AG20443 (cell line): Measurements from ENCODE around the gene ABHD8.
"Not testable (repeated sequence)": the region's sequence is repeated elsewhere in the genome, so short reads cannot be mapped to it uniquely, and the experiment has no call there.

ENCODE experiments used
- DNase-seq: peaks from one replicate; pipeline ENCODE4 v3.0.0; 2012; ENCODE audit warnings: low spot score, mixed read lengths

Gene ABHD8

GRCh38 chr19:17296976-17297375 is 6.2 kb downstream of the ABHD8 start:
- DNase-seq, result no peak

DNA sequence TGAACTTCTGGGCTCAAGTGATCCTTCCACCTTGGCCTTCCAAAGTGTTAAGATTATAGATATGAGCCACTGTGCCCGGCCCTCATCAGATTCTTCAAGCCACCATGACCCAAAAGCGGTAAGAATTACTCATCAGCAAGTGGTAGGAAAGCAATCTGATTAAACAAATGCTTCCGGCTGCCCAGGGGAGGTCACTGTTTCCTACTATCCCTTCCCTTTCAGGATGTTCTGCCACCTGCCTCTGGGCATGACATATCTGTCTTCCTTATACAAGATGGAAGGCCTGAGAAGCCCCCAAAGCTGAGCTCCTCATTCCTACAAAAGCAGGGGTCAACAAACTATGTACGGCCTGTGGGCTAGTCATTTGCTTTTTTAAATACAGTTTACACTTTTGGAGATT is 7.0 kb downstream of the ABHD8 start:
- DNase-seq, result no peak

- DNase-seq, result not testable (repeated sequence)
Measured at GRCh38 chr19:17295551-17295950, 7.7 kb downstream of the ABHD8 start.

DNA sequence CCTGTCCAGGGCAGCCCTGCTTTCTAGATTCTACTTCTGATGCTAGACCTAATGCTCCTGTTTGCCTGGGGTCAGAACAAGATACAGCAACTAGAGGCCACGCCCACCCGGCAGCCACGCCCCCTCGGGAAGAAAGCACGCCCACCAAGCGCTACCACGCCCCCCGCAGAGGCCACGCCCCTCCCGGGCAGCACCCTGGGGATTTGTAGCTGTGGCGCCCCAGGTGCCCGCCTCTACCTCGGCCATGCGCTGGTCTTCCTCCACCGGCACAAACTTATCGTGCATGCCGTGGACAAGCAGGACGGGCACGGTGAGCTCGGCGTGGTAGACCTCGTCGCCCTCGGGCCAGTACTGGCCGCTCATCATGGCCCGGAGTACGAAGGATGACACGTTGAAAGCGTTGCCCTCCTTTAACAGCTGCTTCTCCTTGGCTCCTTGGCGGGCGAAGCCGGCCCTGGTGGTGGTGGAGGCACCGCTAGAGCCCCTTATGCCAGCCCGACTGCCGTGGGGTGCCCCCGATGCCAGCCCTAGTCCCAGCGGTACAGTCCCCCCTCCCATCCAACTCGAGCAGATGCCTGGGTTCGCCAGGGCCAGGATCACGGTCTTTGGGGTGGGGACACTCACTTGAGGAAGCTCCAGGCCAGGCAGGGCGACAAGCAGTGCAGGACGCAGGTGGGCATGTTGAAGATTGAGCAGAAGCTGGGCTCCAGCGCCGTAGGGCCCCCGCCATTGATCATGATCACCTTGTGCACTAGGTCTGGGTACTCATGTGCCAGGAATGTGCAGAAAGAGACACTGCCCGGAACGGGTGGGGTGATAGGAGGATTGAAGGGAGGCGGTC is 9.0 kb downstream of the ABHD8 start:
- peak; percentile 62 for DNase-seq

- no peak for DNase-seq
Measured at GRCh38 chr19:17293605-17294004, 9.6 kb downstream of the ABHD8 start.

GRCh38 chr19:17292301-17293074 is 10.7 kb downstream of the ABHD8 start:
- DNase-seq, result peak; percentile 95

DNA sequence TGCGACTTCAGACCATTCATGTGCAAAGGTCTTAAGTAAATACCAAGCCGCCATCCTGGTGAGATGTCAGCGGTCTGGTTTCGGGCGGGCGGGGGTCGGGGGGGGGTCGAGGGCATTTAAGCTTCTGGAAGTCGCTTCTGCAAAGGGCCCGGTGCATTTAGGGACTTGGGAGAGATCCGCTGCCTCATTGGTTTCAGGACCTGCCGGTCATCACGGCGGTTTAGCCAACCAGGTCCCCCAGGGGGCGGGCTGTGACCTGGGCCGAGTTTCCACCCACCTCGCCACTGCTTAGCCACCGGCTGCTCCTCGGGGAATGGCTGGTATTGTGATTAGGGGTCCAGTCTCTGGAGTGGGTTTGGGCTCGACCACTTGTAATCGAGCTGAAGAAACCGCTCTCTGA is 13.7 kb downstream of the ABHD8 start:
- peak; percentile 95 for DNase-seq

DNA sequence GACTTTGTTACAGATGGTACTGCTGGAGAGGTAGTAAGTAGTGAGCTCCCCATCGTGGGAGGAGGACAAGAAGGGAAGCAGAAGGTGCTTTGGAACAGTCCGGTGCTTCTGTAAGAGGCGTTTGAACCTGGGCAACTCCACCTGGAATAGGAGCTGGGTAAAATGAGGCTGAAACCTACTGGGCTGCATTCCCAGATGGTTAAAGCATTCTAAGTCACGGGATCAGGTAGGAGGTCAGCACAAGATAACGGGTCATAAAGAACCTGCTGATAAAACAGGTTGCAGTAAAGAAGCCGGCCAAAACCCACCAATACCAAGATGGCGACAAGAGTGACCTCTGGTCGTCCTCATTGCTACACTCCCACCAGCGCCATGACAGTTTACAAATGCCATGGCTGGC is 16.5 kb downstream of the ABHD8 start:
- no peak for DNase-seq

- DNase-seq, result no peak
Measured at GRCh38 chr19:17286263-17286662, 17.0 kb downstream of the ABHD8 start.

- DNase-seq, result no peak
Measured at GRCh38 chr19:17285415-17286135, 17.6 kb downstream of the ABHD8 start.

DNA sequence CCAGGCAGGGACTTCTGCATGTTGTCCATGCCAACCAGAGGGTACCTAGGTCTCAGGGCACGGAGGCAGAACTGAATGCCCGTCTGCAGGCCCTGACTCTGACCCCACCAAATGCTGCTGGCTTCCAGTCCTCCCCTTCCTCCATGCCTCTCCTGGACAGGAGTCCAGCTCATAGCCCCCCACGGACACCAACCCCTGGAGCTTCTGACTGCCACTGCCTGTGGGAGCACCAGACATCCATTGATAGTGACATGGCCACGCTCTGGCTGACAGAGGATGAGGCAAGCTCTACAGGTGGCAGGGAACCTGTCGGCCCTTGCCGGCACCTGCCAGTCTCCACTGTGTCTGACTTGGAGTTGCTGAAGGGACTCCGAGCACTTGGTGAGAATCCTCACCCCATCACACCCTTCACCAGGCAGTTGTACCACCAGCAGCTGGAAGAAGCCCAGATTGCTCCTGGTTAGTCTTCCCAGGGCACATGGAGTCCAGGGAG is 19.7 kb downstream of the ABHD8 start:
- no peak for DNase-seq

DNA sequence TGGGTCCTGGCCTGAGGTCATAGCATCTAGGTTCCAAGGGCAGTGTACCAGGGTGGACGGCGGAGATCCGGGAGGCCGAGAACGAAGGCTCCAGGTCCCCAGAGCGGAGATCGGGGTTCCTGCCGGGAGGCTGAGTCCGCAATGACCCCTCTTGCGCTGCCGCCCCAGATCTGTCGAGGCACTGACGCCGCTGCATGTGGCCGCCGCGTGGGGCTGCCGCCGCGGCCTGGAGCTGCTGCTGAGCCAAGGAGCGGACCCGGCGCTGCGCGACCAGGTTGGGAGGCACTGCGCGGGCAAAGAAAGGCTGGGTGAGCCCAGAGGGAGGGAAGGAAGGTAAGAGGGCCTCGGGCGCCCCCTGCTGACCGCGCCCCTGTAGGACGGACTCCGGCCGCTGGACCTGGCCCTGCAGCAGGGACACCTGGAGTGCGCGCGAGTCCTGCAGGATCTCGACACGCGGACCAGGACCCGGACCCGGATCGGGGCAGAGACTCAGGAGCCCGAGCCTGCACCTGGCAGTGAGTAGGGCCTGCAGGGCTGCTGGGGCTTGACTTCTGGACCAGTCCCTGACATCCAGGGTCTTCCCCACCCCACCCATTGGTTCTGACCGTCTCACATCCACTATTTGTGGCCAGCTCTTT is 20.6 kb downstream of the ABHD8 start:
- DNase-seq, result peak; percentile 92

- peak; percentile 59 for DNase-seq
Measured at GRCh38 chr19:17281391-17282304, 21.6 kb downstream of the ABHD8 start, which contains the start of gene ANKLE1. Gene ANKLE1, plus strand, starts transcription at chr19:17281901. Its CDS starts 20 bp downstream, at chr19:17281921.

DNA sequence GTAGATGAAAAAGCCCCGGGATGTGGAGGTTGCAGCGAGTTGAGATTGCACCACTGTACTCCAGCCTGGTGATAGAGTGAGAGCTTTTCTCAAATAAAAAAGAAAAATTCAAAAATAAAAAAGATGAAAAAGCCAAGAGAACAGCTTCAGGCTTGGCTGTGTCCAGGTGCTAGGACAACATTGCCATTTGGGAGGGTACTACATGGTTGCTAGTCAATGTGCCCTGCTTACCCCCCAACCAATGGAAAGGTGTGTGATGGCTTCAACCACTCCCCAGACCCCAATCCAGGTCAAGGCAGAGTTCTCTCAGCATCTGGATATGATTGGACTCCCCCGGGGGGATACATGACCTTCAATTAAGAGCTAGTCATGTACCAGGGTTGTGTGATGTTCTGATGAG is 23.8 kb downstream of the ABHD8 start:
- no peak for DNase-seq

DNA sequence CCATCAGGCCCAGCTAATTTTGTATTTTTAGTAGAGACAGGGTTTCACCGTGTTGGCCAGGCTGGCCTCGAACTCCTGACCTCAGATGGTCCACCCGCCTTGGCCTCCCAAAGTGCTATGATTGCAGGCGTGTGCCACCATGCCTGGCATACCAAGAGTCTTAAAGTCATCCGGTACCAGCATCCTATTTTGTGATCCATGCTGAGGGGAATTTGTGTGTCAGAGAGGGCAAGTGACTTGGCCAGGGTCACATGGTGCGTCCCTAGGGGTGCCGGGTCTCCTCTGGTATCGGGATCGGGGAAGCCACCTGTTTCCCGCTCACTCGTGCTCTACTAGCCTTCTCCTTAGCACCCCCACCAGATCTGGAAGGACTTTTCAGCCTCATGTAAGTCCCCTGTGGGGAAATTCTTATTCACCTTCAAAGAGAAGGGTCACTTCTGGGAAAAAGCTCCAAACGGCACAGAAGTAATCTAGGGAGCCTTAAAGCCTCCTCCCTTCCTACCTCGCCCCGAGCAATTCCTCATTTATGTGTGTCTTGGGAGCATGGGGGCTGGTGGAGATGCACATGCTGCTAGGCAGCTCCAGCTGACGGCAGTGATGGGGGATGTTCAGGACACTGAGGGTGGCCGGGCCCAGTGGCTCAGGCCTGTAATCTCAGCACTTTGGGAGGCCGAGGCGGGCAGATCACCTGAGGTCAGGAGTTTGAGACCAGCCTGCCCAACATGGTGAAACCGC is 27.6 kb downstream of the ABHD8 start:
- DNase-seq, result no peak

DNA sequence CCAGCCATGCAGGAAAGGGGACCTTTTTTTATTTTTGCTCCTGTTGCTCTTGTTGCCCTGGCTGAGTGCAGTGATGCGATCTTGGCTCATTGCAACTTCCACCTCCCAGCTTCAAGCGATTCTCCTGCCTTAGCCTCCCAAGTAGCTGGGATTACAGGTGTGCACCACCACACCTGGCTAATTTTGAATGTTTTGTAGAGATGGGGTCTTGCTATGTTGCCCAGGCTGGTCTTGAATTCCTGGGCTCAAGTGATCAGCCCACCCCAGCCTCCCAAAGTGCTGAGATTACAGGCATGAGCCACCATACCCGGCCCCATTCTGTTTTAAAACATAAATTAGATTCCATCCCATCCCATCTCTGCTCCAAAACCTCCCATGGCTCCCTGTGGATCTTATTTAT is 28.3 kb downstream of the ABHD8 start:
- DNase-seq, result not testable (repeated sequence)

- no peak for DNase-seq
Measured at GRCh38 chr19:17268754-17269153, 34.5 kb downstream of the ABHD8 start.

GRCh38 chr19:17266975-17267788 is 36.0 kb downstream of the ABHD8 start, which contains the start of gene BABAM1:
Gene BABAM1, plus strand, starts transcription at chr19:17267443. Its CDS starts 1,364 bp downstream, at chr19:17268807.
- peak; percentile 98 for DNase-seq

DNA sequence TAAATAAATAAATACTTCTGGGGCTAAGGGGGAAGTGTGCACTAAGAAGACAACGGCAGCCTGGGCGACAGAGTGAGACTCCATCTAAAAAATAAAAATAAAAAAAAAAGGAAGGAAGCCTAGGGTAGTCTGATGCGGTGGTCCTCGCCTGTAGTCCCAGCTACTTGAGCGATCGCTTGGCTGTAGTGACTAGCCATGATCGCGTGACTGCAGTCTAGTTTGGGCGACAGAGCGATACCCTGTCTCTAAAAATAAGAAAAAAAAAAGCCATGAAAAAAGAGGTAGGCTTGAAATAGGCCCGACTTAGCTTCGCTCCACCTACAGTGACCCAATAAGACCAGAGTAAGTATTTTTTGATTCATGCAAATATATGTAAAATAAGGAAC is 36.6 kb downstream of the ABHD8 start:
- DNase-seq, result no peak
